HG02610 (cell line): Measurements from ENCODE around the gene DCUN1D3.
"Not testable (repeated sequence)": the region's sequence is repeated elsewhere in the genome, so short reads cannot be mapped to it uniquely, and the experiment has no call there.

Experiments
- ATAC-seq: cut with Tn5 transposase; IDR thresholded peaks from one replicate; pipeline ENCODE4 v1.9.1; 2021; ENCODE audit warnings: mild to moderate bottlenecking, moderate library complexity; ENCODE audit not compliant: unreplicated experiment

The DCUN1D3 gene

DNA sequence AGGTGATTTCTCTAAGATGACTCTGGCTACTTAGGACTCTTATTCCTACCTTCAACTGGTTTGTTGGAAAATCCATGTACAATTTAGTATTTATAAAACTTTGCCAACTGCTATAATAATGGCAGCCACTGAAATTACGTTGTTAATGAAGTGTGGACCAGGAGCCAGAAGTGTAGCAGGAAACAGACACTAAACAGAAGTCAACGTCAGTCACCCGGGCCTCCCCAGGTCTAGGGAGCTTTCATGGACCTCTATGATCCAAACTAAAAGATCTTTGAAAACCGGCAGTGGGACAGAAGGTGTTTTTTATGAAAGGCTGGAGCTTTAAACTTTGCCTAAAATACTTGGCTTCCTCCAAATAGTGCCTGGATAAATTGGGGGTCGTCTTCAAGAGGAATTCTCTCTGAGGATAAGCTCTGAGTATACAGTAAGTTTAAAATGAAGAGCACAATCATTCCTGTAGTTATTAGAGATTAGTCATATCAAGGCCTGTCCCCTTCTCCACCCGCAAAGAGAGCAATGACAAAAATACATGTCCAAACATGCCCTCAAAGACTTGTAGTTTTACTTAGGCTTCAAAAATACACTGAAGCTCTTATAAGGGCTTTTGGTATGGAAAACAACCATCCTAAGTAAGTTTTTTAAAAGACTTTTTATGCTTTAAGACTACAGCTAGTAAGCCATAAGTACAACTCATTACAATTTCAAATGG lies 34.6 kb downstream of the DCUN1D3 start:
- peak; percentile 81 for ATAC-seq

DNA sequence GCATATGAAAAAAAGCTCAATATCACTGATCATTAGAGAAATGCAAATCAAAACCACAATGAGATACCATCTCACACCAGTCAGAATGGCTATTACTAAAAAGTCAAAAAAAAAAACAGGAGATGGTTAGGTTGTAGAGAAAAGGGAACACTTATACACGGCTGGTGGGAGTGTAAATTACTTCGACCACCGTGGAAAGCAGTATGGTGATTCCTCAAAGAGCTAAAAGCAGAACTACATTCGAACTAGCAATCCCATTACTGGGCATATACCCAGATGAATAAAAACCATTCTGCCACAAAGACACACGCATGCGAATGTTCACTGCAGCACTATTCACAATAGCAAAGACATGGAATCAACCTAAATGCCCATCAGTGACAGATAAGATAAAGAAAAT lies 35.8 kb downstream of the DCUN1D3 start:
- not testable (repeated sequence) for ATAC-seq

DNA sequence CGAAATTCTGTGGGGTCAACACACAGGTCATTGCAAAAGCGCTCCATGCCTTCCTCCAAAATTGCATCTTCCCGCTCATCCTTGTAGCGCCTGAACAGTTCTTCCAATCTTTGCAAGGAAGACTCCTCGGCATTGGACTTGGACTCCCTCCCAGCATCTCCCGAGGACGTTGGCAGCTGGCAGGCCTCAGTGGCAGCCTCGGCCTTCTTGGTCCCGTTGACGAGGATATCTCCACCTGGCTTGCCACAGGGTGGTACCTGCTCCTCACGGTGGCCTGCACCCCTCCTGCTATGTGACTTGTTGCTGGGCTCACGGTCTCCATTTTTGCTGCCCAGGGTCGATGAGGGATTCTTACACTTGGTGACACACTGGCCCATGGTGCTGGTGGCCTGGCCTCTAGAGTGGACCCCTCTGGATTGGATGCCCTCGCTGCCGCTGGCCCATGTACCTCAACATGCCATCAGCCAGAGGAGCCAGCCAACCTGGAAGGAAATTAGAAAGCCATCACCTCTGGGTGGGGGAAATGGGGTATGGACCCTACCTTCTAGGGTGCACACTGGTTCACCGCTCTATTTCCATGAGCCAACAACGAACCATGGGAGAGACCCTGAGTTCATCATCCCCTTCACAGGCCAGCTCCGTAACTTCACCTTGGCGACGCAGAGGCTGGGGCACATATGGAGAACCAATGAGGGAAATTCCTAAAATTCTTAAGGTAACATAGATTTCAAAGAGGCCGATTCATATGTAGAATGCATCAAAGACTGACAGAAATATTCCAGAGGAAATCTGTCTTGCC lies 37.8 kb downstream of the DCUN1D3 start:
- ATAC-seq: no peak

DNA sequence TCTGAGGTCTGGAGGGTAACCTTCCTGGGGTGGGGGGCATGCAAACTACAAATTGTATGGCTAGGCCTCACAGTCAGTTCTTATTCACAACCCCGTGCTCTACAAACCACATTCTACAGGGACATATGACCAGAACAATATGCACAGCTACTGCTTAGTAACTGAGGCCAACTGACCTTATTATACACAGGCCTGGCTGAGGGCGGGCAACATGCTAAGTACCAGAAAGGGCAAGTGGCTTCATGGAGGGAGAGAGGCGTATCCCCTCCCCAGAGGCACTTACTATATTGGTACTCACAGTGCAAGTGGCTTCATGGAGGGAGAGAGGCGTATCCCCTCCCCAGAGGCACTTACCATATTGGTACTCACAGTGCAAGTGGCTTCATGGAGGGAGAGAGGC lies 39.2 kb downstream of the DCUN1D3 start:
- ATAC-seq: not testable (repeated sequence)

DNA sequence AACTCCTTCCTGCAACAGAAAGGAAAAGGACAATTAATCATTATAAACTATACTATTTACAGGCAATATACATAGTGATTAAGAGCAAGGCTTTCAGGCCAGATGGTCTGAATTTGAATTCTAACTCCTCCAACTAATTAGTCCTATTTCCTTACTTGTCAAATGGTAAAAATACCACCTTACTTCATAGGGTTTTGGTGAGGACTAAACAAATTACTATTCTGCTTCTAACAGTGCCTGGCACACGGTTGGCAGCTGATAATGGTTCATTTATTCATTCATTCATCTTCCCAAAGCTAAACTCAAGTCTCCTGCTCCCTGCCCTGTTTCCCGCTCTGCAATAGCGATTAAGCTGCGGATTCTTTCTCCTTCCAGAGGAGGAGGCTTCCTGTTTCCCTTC lies 39.8 kb downstream of the DCUN1D3 start:
- ATAC-seq: no peak

DNA sequence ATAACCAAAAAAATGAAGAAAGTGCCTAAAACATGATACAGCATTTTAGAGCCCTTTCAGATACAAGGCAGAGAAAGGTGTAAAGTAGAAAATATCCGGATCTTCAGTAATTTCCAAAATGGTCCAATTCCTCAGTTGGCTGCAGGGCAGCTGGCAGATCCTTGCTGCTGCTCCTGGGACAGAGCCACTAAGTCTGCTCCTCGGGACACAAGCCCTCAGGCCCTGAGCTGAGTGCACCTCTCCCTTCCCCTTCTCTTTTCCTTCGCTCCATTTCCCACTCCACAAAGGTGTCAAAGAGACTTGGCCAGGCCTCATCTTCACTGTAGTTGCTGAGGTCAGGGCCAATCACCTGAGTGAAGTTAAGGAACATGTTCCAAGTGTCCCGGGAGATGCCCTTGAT lies 40.5 kb downstream of the DCUN1D3 start:
- ATAC-seq: no peak

DNA sequence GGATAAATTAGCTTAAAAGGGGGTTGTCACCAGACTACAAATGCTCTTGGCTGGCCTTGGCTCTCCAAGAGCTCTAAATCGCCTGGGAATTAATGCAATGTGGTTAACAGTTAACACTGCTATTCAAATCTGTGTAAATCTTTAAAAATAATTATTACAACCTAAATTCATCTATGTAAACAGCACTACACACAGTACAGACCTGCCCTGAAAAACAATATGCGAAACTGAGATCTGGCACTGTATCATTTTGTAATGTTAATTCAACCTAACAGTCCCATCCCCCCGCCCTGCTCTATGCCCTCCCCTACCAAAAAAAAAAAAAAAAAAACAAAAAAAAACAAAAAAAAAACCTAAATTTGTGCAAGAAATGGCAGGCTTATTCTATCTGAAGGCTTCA lies 40.9 kb downstream of the DCUN1D3 start:
- ATAC-seq: no peak

DNA sequence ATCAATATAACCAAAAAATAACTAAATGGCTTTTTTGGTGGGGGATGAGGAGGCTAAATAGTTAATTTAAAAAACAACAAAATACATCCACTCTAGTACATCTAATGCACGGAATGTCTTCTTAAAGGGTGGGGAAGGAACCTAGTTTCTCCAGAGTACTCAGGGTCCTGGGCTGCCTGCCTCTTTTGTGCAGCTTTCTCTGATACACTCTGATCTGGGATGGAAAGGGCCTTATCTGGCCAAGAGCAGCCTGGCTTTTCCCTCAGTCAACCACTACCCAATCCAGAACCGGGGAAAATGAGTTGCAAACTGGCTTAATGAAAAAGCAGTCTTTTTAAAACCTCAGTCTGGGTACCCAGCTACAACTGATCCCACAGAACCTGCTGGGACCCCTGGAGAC lies 42.9 kb downstream of the DCUN1D3 start:
- ATAC-seq: no peak

DNA sequence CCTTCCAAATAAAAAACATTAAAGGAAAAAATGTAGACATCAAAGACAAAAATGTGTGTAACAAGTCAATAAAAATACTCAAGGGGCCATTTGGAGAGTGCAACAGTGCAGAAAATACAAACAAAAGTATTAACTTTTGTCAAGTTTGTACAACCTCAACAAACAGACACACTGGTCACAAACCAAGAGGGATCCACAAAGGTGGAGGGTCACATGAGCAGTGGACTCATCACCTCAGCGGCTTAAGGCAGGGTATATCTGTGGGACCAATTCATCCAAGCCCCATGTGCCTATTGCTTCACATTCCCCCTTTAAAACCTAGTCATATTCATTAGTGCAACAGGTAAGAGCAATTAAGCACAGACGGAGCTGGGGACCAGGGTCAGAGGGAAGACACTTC lies 45.2 kb downstream of the DCUN1D3 start:
- ATAC-seq: no peak

DNA sequence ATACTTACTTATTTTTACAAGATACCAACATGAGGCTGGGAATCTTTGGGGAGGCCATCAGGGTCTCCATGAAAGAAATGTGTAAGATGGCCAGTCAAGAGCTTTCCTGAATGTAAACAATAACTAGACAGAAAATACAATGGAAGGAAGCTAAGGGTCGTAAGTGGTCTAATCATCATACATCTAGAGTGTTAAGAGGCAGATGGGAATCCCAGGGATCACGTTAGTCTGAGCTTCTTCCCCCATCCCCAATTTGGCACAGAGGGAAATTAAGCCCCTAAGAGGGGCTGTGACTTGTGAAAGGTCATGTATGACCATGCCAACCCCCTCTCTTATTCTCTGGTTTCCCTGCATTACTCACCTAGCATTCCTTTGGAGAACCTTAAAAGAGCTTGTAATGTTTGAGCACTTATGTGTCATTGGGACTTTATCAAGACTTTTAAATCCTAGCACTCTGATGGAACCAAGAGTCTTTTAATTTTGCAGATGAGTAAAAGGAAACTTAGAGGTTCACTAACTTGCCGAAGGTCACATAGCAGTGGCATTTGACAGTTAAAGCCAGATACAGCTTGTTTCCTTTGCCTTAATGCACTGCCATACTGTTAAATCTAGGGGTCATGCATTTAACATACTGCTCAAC lies 46.1 kb downstream of the DCUN1D3 start:
- ATAC-seq: no peak

DNA sequence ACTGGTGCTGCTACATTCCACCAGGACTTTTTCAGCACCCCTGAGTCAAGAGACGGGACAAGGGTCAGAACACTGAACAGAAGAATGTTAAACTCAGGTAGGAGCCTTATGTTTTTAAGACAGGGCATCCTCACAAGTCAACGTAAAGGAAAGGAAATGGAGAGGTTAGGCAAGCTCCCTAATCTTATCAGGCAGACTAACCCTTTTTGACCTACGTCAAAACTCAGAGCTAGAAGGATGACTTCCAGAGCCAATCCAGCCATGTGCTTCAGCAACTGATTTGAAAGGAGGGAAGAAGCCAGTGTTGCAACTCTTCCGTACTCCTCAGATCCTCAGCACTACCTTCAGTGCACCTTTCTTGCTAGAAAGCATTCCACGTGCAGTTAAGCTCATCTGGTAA lies 47.0 kb downstream of the DCUN1D3 start:
- no peak for ATAC-seq

DNA sequence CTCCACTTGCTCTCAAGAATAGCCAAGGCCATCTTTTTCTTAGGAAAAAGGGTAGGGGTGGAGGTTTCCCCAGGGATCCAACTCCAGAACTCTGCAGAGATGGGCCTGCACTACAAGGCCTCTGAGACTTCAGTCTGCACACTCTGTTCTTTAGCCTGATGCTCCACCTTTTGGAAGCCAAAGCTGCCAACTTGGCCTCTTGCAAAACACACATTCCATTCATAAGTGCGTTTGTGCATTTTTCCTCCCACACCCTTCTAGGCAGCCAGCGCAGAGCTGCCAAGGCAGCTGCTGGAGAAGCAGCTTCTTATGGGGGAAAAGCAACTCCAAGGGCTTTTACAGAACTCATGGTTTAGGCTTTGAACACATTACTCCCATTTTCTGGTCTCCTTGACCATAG lies 48.6 kb downstream of the DCUN1D3 start:
- ATAC-seq: no peak

DNA sequence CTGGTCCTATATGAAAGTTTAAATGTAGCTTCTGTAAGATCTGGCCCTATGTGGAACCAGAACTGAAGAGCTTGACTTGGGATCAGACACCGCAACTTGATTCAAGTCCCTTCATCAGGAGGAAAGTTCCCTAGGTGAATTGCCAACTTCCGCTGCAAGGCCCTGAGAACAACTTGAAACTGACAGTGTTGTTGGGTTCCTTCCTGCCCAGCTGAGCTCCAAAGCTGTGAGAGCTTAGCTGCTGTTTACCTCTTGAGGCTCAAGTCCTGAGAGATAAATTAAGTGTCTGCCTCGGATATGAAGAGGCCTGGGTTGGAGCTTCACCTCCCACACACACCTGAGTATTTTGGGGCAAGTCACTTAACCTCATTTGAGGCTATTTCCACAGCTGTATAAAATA lies 49.2 kb downstream of the DCUN1D3 start:
- no peak for ATAC-seq

DNA sequence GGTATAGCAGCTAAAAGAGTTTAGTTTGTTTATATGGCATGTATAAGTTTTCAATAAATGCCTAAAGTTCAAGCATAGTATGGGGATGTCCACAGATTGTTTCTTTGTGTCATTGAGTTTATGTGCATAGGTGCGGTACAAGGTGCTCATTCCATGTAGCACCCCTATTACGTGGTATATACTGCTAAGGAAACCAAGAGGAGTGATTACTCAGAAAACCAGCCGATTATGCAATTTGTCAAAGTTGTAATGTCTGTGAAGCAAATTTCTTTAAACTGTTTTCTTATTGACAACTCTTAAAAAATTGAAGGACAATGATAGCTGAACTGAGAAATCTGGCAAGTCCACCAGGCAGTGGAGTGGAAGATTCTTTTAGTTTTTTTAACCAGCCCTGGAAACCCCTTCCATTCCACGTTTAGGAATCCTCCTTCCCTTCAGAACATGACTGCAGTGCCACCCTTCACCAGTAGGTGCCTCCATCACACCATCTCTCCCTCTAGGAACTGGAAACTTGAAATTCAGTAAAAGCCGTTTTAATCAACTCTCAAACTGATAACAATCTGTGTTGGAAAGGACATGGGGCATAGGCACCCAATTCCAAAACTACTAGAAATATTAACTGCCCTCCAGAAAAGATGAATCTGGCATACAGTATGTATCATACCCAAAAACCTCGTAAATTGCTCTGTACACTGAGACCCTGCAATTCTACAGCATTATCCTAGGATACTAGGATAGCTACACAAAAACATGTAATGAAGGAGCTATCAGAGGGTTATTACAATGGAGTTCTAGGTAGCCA lies 50.4 kb downstream of the DCUN1D3 start:
- ATAC-seq: no peak

DNA sequence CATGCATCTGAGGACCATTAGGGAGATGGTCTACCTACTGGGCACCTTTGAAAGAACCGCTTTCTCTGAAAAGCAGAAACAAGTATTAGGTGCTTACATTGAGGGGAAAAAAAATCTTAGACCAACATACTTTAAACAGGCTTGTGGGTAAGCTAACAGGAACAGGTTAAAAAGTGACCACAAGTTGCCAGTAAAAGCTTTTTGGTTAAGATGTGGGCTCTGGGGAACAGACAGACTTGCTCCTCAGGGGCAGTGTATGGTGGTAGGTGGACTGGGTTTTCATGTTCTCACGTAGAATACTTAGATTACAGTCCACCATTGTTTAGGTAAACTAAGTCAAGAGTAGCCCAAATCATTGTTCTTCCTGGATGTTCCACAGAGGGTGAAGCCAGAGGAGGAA lies 52.6 kb downstream of the DCUN1D3 start:
- ATAC-seq: no peak

DNA sequence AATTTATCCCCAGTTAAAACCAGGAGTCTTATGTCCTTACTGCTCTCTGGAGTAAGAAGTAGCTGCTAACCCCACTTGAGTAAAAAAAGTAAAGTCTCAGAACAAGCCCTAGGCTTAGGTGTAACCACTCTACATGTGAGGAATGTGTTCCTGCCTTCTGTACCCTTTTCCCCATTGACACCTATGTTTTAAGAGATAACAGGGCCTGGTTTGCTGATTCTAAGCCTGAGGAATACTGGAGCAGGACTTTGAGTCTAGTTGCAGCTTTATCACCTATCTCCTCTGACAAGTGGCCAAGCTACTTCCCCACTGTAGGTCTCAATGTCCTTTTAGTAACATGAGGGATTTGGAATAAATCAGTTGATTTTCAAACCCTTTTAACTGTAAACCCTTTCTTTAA lies 53.6 kb downstream of the DCUN1D3 start:
- ATAC-seq: no peak

DNA sequence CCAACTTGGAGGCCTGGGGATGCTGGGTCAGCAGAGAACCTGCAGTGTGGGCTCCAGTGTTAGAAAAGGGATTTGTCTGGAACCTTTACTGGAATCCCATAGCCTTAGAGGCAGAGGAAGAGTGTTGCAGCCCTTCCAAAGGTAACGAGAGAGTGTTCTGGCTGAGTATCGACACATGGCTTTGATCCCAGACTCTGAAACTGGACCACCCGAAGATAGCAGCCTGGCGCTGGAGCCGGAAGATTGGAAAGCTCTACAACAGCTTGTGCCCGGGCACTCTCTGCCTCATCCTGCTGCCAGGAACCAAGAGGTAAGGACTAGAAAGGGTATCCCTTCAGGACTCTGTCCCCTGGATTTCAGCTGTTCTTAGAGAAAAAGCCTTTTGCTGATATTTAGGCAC lies 54.1 kb downstream of the DCUN1D3 start:
- no peak for ATAC-seq

DNA sequence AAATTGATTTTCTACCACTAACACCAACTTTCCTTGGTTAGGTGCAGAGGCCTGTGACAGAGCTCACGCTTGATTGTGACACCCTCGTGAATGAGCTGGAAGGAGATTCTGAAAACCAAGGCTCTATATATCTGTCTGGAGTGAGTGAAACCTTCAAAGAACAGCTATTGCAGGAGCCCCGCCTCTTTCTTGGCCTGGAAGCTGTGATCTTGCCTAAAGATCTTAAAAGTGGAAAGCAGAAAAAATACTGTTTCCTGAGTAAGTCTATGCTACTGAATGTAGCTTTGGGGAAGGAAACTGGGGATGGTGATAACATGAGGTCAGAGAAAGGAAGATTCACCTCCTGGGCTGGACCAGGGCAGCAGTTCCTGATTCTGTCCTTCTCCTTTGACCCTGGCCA lies 55.6 kb downstream of the DCUN1D3 start:
- ATAC-seq: no peak

DNA sequence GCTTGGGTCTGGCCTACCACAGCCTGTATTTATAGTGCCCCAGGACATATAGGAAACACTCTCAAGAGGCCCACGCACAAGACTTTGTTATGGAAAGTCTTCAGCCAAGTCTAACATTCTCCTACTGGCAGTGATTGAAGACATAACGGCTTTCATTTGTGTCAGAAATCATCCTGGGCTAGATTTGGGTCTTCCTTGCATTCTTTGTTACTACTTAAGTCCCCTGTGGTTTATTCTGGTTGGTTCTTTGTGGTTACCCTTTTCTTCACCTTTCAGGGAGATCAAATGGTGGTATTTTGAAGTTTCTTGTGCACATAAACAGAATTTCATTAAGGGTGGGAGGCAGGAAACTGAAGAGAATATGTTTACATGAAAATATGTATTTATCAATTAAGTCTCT lies 56.1 kb downstream of the DCUN1D3 start:
- ATAC-seq: no peak

DNA sequence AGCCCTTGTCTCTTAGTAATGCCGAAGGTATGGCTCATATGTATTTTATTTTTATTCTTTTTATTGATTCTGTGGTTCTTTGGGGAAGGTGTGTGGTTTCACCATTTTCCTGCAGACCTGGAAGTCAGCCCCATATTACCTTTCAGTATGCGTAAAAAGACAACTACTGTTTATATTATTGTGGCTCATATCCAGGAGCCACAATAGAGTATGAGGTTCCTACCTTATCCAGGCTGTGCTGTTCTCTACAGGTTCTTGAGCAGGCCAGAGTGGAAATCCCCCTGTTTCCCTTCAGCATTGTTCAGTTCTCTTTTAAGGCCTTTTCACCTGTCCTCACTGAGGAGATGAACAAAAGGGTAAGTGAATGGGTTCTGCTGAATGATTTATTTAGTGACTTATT lies 60.7 kb downstream of the DCUN1D3 start:
- ATAC-seq: no peak

DNA sequence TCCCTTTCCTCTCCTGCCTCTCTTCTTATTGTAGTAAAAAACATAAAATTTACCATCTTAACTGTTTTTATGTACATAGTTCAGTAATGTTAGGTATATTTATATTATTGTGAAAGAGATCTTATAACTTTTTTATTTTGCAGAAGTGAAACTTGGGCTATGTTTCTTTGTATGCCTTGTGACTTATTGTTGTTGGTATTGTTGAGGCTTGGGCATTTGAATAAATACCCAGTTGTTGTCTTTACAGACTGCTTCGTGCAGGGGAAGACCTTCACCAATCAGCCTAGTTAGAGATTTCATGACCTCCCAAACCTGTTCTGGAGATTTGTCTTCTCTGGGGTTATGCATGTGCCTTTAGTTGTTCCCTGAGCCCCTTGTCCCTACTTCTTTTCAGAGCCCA lies 61.9 kb downstream of the DCUN1D3 start:
- no peak for ATAC-seq
